Testis (tissue), 3 donors: ENCODE measurements around the gene CRTAC1. TPM values are rescaled to one million over a fixed set of nuclear protein-coding genes. Genes with fewer than 3 reads are reported as not detected.

Experiments used
- DNase-seq: peaks from one replicate; pipeline ENCODE4 v3.0.0-alpha.2; 2019
- H3K27ac ChIP-seq, 2 donors: fragments of 200-600 bp; sonication (generic); one replicate each; pipeline ENCODE4 v1.5.1; 2019
- H3K27me3 ChIP-seq: fragments of 200-600 bp; sonication (generic); one replicate; pipeline ENCODE4 v1.5.1; 2019
- H3K36me3 ChIP-seq: fragments of 200-600 bp; sonication (generic); one replicate; pipeline ENCODE4 v1.5.1; 2017; ENCODE audit warnings: low read depth; ENCODE audit errors: missing control alignments
- H3K4me1 ChIP-seq: fragments of 200-600 bp; sonication (generic); one replicate; pipeline ENCODE4 v1.5.1; 2019
- H3K4me3 ChIP-seq, 2 donors: fragments of 200-600 bp; sonication (generic); one replicate each; pipeline ENCODE4 v1.5.1; 2017 to 2019
- H3K9me3 ChIP-seq: fragments of 200-600 bp; sonication (generic); one replicate; pipeline ENCODE4 v1.5.1; 2017
- CTCF ChIP-seq, 3 experiments: fragments of 450-650 bp in 2 of 3; fragments of 200-600 bp in 1 of 3; sonication (generic) in 1 of 3; IDR thresholded peaks; one replicate each; pipeline ENCODE4 v1.5.1; 2016 to 2019; ENCODE audit warnings: antibody characterized with exemption in 3 of 3, mild to moderate bottlenecking in 2 of 3, moderate library complexity in 1 of 3
- POLR2A ChIP-seq: fragments of 450-650 bp; IDR thresholded peaks from one replicate; pipeline ENCODE4 v1.6.1; 2017; ENCODE audit warnings: antibody characterized with exemption, mild to moderate bottlenecking, moderate library complexity
- WGBS, 2 donors: methylation state at CpG; one replicate each; pipeline ENCODE4 v1.1.5; 2018; 5-methylcytosine and 5-hydroxymethylcytosine counted together
- intact Hi-C: fragments of 100-400 bp; cut with DNase I; formaldehyde crosslinking; loops from one replicate; pipeline ENCODE4 v1.15.1; 2023; ENCODE audit warnings: low total_unique reads
- polyA plus RNA-seq: library from polyadenylated mRNA; stranded (reverse); fragments of 350-450 nt; fragmentation: Illumina TruSeq; extraction: RNeasy Lipid Tissue Mini Kit (QIAGEN cat#74804); gene quantifications from one replicate; pipeline ENCODE4 v1.2.3, GENCODE V29; 2014; ENCODE audit warnings: low read depth, low replicate concordance; ENCODE audit not compliant: insufficient read depth
- total RNA-seq, 2 donors: library from RNA; depleted of rRNA; stranded (reverse); fragments of >200 nt; gene quantifications; one replicate each; pipeline ENCODE4 v1.2.3, GENCODE V29; 2016

The CRTAC1 gene
- total and polyA plus RNA-seq, 3 donors from 2014 or later, result 7.5 to 12.2 (median 11.5) TPM

GRCh38 chr10:97943294-97943693 lies 87.1 kb downstream of the CRTAC1 start:
- Histone ChIP-seq H3K27me3 (no peaks in the 10 kb centered on the region), H3K36me3 (no peaks in the 10 kb centered on the region), H3K9me3 (no peaks in the 10 kb centered on the region), H3K4me1 (no peaks in the 10 kb centered on the region), H3K4me3 (no peak overlapping the region), H3K27ac (no peak overlapping the region)
- intact Hi-C loops, result no loop called here
- TF ChIP-seq POLR2A (no peak), CTCF (IDR thresholded peaks at IDR 0.05) (peak in 1 of 3 experiments; percentile 22)
- WGBS, 2 donors, result 72 to 75% methylated on average over 2 of the region's 2 CpGs
- DNase-seq, result no peak

- no peaks in the 10 kb centered on the region for H3K27me3 ChIP-seq
- no peaks in the 10 kb centered on the region for H3K4me1 ChIP-seq
- intact Hi-C loops, result no loop called here
- 52 to 57% methylated on average over 3 to 6 of the region's 6 CpGs for WGBS, 2 donors
- DNase-seq, result no peak
- no peak for TF ChIP-seq CTCF (IDR thresholded peaks at IDR 0.05)
- no peak for TF ChIP-seq POLR2A
- no peak overlapping the region for H3K4me3 ChIP-seq
- no peaks in the 10 kb centered on the region for H3K9me3 ChIP-seq
- H3K36me3 ChIP-seq, result no peaks in the 10 kb centered on the region
- H3K27ac ChIP-seq, result no peak overlapping the region
Observed at GRCh38 chr10:97940534-97940933, 89.9 kb downstream of the CRTAC1 start.

GRCh38 chr10:97939446-97939990 lies 90.9 kb downstream of the CRTAC1 start:
- Histone ChIP-seq H3K27me3 (no peaks in the 10 kb centered on the region), H3K36me3 (no peaks in the 10 kb centered on the region), H3K4me1 (no peaks in the 10 kb centered on the region), H3K27ac (no peak overlapping the region), H3K9me3 (no peaks in the 10 kb centered on the region), H3K4me3 (no peak overlapping the region)
- intact Hi-C loops, result no loop called here
- 40 to 43% methylated on average over 5 of the region's 5 CpGs for WGBS, 2 donors
- no peak for DNase-seq
- TF ChIP-seq POLR2A (no peak), CTCF (IDR thresholded peaks at IDR 0.05) (no peak)

- DNase-seq, result no peak
- Histone ChIP-seq H3K4me1 (no peaks in the 10 kb centered on the region), H3K27me3 (no peaks in the 10 kb centered on the region), H3K27ac (no peak overlapping the region), H3K4me3 (no peak overlapping the region), H3K36me3 (no peaks in the 10 kb centered on the region), H3K9me3 (no peaks in the 10 kb centered on the region)
- intact Hi-C loops, result no loop called here
- WGBS, 2 donors, result 81% methylated on average over 8 of the region's 8 CpGs; no CpG with 5 or more reads in 1 of the 2 donors
- no peak for TF ChIP-seq CTCF (IDR thresholded peaks at IDR 0.05)
Observed at GRCh38 chr10:97937928-97938327, 92.5 kb downstream of the CRTAC1 start.

GRCh38 chr10:97937054-97937453 lies 93.4 kb downstream of the CRTAC1 start:
- no peaks in the 10 kb centered on the region for H3K4me1 ChIP-seq
- H3K27me3 ChIP-seq, result no peaks in the 10 kb centered on the region
- no peak overlapping the region for H3K4me3 ChIP-seq
- WGBS, 2 donors, result 82 to 94% methylated on average over 5 of the region's 5 CpGs
- intact Hi-C loops, result no loop called here
- no peak for DNase-seq
- H3K27ac ChIP-seq, result no peak overlapping the region
- H3K36me3 ChIP-seq, result no peaks in the 10 kb centered on the region
- no peak for TF ChIP-seq POLR2A
- TF ChIP-seq CTCF (IDR thresholded peaks at IDR 0.05), result no peak
- H3K9me3 ChIP-seq, result no peaks in the 10 kb centered on the region
